Measurements from ENCODE around the gene FLYWCH2. TPM values are rescaled to one million over a fixed set of nuclear protein-coding genes. Genes with fewer than 3 reads are reported as not detected.

The FLYWCH2 gene
- total and polyA plus RNA-seq, 2 experiments from 2014 or later = 30.9 to 45.0 TPM

DNA sequence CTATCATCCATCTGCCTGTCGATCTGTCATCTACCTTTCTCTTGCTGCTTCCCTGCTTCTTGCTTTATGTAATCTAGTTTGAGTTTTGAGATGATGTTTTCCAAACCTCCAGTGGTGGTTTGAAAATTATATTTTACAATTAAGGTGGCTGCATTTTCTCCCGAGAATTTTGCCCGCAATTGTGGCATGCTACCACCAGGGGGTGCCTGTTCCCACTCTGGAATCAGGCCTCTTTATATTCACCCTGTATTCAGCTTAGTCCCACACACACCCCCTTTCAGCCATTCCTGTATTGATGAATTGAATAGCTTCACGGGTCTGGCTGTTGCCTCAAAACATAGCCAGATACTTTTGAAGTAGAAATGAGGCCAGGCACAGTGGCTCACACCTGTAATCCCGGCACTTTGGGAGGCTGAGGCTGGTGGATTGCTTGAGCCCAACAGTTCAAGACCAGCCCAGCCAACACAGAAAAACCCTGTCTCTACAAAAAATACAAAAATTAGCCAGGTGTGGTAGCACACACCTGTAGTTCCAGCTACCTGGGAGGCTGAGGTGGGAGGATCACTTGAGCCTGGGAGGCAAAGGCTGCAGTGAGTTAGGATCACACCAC lies 28.2 kb upstream of the FLYWCH2 start:
- no peaks in the 10 kb centered on the region for H3K9me2 ChIP-seq (ENCODE audit: insufficient read depth)
- ATAC-seq = no peak
- H3K4me1 ChIP-seq (ENCODE audit: insufficient read depth) = peaks cover 3% of the 10 kb centered on the region; the same call in 1 of the 2 replicates
- H3F3A ChIP-seq (replicated peaks; ENCODE audit: low read depth) = no peaks in the 10 kb centered on the region
- no peaks in the 10 kb centered on the region for H3K36me3 ChIP-seq (ENCODE audit: insufficient read depth)
- no peak overlapping the region for H2AFZ ChIP-seq
- Mint-ChIP-seq H3K27me3 (ENCODE audit: insufficient read depth, low read depth, poor library complexity) (peaks cover 19% of the 10 kb centered on the region), H3K9me3 (peaks cover 16% of the 10 kb centered on the region), H3K4me1 (peaks cover 3% of the 10 kb centered on the region), H3K27ac (no peak overlapping the region), H3K36me3 (ENCODE audit: low read depth) (peaks cover 9% of the 10 kb centered on the region), H3K4me3 (no peak overlapping the region)
- H3K27ac ChIP-seq (ENCODE audit: low read depth) = no peak overlapping the region
- peaks cover 16% of the 10 kb centered on the region for H3K27me3 ChIP-seq (ENCODE audit: insufficient read depth)
- no peaks in the 10 kb centered on the region for H4K20me1 ChIP-seq (replicated peaks; ENCODE audit: insufficient read depth)
- no peaks in the 10 kb centered on the region for H3K79me2 ChIP-seq (replicated peaks; ENCODE audit: insufficient read depth)
- TF ChIP-seq, protein P1, sequence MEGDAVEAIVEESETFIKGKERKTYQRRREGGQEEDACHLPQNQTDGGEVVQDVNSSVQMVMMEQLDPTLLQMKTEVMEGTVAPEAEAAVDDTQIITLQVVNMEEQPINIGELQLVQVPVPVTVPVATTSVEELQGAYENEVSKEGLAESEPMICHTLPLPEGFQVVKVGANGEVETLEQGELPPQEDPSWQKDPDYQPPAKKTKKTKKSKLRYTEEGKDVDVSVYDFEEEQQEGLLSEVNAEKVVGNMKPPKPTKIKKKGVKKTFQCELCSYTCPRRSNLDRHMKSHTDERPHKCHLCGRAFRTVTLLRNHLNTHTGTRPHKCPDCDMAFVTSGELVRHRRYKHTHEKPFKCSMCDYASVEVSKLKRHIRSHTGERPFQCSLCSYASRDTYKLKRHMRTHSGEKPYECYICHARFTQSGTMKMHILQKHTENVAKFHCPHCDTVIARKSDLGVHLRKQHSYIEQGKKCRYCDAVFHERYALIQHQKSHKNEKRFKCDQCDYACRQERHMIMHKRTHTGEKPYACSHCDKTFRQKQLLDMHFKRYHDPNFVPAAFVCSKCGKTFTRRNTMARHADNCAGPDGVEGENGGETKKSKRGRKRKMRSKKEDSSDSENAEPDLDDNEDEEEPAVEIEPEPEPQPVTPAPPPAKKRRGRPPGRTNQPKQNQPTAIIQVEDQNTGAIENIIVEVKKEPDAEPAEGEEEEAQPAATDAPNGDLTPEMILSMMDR (conservative IDR thresholded peaks at IDR 0.05; ENCODE audit: low read depth in 2 of 2) = peak; percentile 69 to 97
- TF ChIP-seq, protein P2, sequence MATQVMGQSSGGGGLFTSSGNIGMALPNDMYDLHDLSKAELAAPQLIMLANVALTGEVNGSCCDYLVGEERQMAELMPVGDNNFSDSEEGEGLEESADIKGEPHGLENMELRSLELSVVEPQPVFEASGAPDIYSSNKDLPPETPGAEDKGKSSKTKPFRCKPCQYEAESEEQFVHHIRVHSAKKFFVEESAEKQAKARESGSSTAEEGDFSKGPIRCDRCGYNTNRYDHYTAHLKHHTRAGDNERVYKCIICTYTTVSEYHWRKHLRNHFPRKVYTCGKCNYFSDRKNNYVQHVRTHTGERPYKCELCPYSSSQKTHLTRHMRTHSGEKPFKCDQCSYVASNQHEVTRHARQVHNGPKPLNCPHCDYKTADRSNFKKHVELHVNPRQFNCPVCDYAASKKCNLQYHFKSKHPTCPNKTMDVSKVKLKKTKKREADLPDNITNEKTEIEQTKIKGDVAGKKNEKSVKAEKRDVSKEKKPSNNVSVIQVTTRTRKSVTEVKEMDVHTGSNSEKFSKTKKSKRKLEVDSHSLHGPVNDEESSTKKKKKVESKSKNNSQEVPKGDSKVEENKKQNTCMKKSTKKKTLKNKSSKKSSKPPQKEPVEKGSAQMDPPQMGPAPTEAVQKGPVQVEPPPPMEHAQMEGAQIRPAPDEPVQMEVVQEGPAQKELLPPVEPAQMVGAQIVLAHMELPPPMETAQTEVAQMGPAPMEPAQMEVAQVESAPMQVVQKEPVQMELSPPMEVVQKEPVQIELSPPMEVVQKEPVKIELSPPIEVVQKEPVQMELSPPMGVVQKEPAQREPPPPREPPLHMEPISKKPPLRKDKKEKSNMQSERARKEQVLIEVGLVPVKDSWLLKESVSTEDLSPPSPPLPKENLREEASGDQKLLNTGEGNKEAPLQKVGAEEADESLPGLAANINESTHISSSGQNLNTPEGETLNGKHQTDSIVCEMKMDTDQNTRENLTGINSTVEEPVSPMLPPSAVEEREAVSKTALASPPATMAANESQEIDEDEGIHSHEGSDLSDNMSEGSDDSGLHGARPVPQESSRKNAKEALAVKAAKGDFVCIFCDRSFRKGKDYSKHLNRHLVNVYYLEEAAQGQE (IDR thresholded peaks at IDR 0.05; ENCODE audit: unreplicated experiment) = no peak
- TF ChIP-seq, protein P3, sequence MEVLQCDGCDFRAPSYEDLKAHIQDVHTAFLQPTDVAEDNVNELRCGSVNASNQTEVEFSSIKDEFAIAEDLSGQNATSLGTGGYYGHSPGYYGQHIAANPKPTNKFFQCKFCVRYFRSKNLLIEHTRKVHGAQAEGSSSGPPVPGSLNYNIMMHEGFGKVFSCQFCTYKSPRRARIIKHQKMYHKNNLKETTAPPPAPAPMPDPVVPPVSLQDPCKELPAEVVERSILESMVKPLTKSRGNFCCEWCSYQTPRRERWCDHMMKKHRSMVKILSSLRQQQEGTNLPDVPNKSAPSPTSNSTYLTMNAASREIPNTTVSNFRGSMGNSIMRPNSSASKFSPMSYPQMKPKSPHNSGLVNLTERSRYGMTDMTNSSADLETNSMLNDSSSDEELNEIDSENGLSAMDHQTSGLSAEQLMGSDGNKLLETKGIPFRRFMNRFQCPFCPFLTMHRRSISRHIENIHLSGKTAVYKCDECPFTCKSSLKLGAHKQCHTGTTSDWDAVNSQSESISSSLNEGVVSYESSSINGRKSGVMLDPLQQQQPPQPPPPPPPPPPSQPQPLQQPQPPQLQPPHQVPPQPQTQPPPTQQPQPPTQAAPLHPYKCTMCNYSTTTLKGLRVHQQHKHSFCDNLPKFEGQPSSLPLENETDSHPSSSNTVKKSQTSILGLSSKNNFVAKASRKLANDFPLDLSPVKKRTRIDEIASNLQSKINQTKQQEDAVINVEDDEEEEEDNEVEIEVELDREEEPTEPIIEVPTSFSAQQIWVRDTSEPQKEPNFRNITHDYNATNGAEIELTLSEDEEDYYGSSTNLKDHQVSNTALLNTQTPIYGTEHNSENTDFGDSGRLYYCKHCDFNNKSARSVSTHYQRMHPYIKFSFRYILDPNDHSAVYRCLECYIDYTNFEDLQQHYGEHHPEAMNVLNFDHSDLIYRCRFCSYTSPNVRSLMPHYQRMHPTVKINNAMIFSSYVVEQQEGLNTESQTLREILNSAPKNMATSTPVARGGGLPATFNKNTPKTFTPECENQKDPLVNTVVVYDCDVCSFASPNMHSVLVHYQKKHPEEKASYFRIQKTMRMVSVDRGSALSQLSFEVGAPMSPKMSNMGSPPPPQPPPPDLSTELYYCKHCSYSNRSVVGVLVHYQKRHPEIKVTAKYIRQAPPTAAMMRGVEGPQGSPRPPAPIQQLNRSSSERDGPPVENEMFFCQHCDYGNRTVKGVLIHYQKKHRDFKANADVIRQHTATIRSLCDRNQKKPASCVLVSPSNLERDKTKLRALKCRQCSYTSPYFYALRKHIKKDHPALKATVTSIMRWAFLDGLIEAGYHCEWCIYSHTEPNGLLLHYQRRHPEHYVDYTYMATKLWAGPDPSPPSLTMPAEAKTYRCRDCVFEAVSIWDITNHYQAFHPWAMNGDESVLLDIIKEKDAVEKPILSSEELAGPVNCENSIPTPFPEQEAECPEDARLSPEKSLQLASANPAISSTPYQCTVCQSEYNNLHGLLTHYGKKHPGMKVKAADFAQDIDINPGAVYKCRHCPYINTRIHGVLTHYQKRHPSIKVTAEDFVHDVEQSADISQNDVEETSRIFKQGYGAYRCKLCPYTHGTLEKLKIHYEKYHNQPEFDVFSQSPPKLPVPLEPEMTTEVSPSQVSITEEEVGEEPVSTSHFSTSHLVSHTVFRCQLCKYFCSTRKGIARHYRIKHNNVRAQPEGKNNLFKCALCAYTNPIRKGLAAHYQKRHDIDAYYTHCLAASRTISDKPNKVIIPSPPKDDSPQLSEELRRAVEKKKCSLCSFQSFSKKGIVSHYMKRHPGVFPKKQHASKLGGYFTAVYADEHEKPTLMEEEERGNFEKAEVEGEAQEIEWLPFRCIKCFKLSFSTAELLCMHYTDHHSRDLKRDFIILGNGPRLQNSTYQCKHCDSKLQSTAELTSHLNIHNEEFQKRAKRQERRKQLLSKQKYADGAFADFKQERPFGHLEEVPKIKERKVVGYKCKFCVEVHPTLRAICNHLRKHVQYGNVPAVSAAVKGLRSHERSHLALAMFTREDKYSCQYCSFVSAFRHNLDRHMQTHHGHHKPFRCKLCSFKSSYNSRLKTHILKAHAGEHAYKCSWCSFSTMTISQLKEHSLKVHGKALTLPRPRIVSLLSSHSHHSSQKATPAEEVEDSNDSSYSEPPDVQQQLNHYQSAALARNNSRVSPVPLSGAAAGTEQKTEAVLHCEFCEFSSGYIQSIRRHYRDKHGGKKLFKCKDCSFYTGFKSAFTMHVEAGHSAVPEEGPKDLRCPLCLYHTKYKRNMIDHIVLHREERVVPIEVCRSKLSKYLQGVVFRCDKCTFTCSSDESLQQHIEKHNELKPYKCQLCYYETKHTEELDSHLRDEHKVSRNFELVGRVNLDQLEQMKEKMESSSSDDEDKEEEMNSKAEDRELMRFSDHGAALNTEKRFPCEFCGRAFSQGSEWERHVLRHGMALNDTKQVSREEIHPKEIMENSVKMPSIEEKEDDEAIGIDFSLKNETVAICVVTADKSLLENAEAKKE (CRISPR knock-in tag; IDR thresholded peaks at IDR 0.05) = no peak
- no peak overlapping the region for H3K4me3 ChIP-seq
- peak; percentile 71 for DNase-seq (ENCODE audit: low spot score)
- no peak overlapping the region for H3K4me2 ChIP-seq
